GM12892 (cell line): ENCODE data around the gene LMO1.

Experiments
- POLR2A ChIP-seq: IDR thresholded peaks from 2 replicates; pipeline ENCODE4 v1.6.1; 2011; ENCODE audit warnings: low read depth, low read length, control low read depth
- POLR2AphosphoS5 ChIP-seq: IDR thresholded peaks from 2 replicates; pipeline ENCODE4 v1.6.1; 2011; ENCODE audit warnings: low read depth, low read length, control low read depth
- TAF1 ChIP-seq: IDR thresholded peaks from 2 replicates; pipeline ENCODE4 v1.6.1; 2011; ENCODE audit warnings: low read depth, mild to moderate bottlenecking, control low read depth, low read length, borderline replicate concordance

- TF ChIP-seq POLR2AphosphoS5 (no peak), POLR2A (no peak), TAF1 (no peak)
Observed at GRCh38 chr11:8218409-8218808, 45.3 kb downstream of the LMO1 start.
